Activated T-helper 2 cell treated with anti-CD3 and anti-CD28 coated beads, Interferon-gamma antibody, Interleukin-2, Interleukin-4, amounts not matched to agents 10 μg/mL and 5 μg/mL and 100 μg/mL, durations not matched to agents 14 hours and 24 hours and 36 hours (primary cell): ENCODE data around the gene THSD7A. TPM values are rescaled to one million over a fixed set of nuclear protein-coding genes. Genes with fewer than 3 reads are reported as not detected.

Experiments
- DNase-seq: peaks from one replicate; pipeline ENCODE4 v3.0.0; 2021; ENCODE audit warnings: low spot score
- H3K27ac Mint-ChIP-seq: one replicate; pipeline ENCODE4 v1.8.0; 2021; ENCODE audit warnings: mixed read lengths
- H3K27me3 Mint-ChIP-seq: one replicate; pipeline ENCODE4 v1.8.0; 2021; ENCODE audit warnings: low read depth, mixed read lengths
- H3K36me3 Mint-ChIP-seq: one replicate; pipeline ENCODE4 v1.8.0; 2021; ENCODE audit warnings: low read depth, mixed read lengths
- H3K4me1 Mint-ChIP-seq: one replicate; pipeline ENCODE4 v1.8.0; 2021; ENCODE audit warnings: low read depth, mixed read lengths
- H3K4me3 Mint-ChIP-seq: one replicate; pipeline ENCODE4 v1.8.0; 2021; ENCODE audit warnings: low read depth, mild to moderate bottlenecking, moderate library complexity, mixed read lengths
- H3K9me3 Mint-ChIP-seq: one replicate; pipeline ENCODE4 v1.8.0; 2021; ENCODE audit warnings: mixed read lengths
- intact Hi-C: fragments of 100-400 bp; cut with micrococcal nuclease; formaldehyde crosslinking; loops from one replicate; pipeline ENCODE4 v1.15.1; 2023
- total RNA-seq: library from RNA; stranded (reverse); gene quantifications from 2 replicates; pipeline ENCODE4 v1.2.3, GENCODE V29; 2022

The THSD7A gene
- total RNA-seq = not detected in 2 replicates

GRCh38 chr7:11831736-11832495 lies at the start of gene THSD7A:
Gene THSD7A, minus strand, starts transcription at chr7:11832198. Its CDS starts 252 bp downstream, at chr7:11831946.
- H3K4me3 Mint-ChIP-seq = no peak within 1 kb of the TSS
- no peak for DNase-seq
- H3K4me1 Mint-ChIP-seq = peaks cover 6% of the 10 kb centered on the region
- H3K36me3 Mint-ChIP-seq = no peaks in the 10 kb centered on the region
- H3K27ac Mint-ChIP-seq = no peak within 1 kb of the TSS
- H3K27me3 Mint-ChIP-seq = peaks cover 31% of the 10 kb centered on the region
- intact Hi-C loops = loop anchor here (10.0 kb wide), 1 partner anchor 493 kb away; no protein-coding TSS in a partner anchor
- H3K9me3 Mint-ChIP-seq = no peaks in the 10 kb centered on the region

- DNase-seq = no peak
- intact Hi-C loops = no loop called here
- H3K36me3 Mint-ChIP-seq = no peaks in the 10 kb centered on the region
- H3K4me1 Mint-ChIP-seq = no peaks in the 10 kb centered on the region
- no peaks in the 10 kb centered on the region for H3K9me3 Mint-ChIP-seq
- no peaks in the 10 kb centered on the region for H3K27me3 Mint-ChIP-seq
- H3K27ac Mint-ChIP-seq = no peak overlapping the region
- H3K4me3 Mint-ChIP-seq = no peak overlapping the region
Measured at GRCh38 chr7:11881680-11882079, 49.7 kb upstream of the THSD7A start.

GRCh38 chr7:11875635-11876034 lies 43.6 kb upstream of the THSD7A start:
- H3K4me1 Mint-ChIP-seq = no peaks in the 10 kb centered on the region
- no peak for DNase-seq
- no peaks in the 10 kb centered on the region for H3K9me3 Mint-ChIP-seq
- no peaks in the 10 kb centered on the region for H3K27me3 Mint-ChIP-seq
- no peaks in the 10 kb centered on the region for H3K36me3 Mint-ChIP-seq
- intact Hi-C loops = no loop called here
- H3K4me3 Mint-ChIP-seq = no peak overlapping the region
- no peak overlapping the region for H3K27ac Mint-ChIP-seq

- Mint-ChIP-seq H3K27me3 (no peaks in the 10 kb centered on the region), H3K9me3 (peaks cover 8% of the 10 kb centered on the region)
Measured at GRCh38 chr7:11865671-11866070, 33.7 kb upstream of the THSD7A start.

GRCh38 chr7:11858622-11859302 lies 26.8 kb upstream of the THSD7A start:
- no peaks in the 10 kb centered on the region for H3K9me3 Mint-ChIP-seq
- H3K27ac Mint-ChIP-seq = no peak overlapping the region
- no peak overlapping the region for H3K4me3 Mint-ChIP-seq
- DNase-seq = no peak
- no peaks in the 10 kb centered on the region for H3K36me3 Mint-ChIP-seq
- H3K27me3 Mint-ChIP-seq = no peaks in the 10 kb centered on the region
- intact Hi-C loops = no loop called here
- no peaks in the 10 kb centered on the region for H3K4me1 Mint-ChIP-seq

More at GRCh38 chr7:11865671-11866070, 33.7 kb upstream of the THSD7A start:
- Mint-ChIP-seq H3K36me3 (no peaks in the 10 kb centered on the region), H3K4me3 (no peak overlapping the region), H3K4me1 (no peaks in the 10 kb centered on the region), H3K27ac (no peak overlapping the region)
- DNase-seq = no peak
- intact Hi-C loops = no loop called here

GRCh38 chr7:11858026-11858425 lies 26.0 kb upstream of the THSD7A start:
- Mint-ChIP-seq H3K27ac (no peak overlapping the region), H3K36me3 (no peaks in the 10 kb centered on the region), H3K9me3 (no peaks in the 10 kb centered on the region), H3K4me3 (no peak overlapping the region), H3K4me1 (no peaks in the 10 kb centered on the region), H3K27me3 (no peaks in the 10 kb centered on the region)
- intact Hi-C loops = no loop called here
- DNase-seq = no peak

- Mint-ChIP-seq H3K27me3 (no peaks in the 10 kb centered on the region), H3K4me3 (no peak overlapping the region), H3K27ac (no peak overlapping the region), H3K4me1 (no peaks in the 10 kb centered on the region), H3K9me3 (no peaks in the 10 kb centered on the region), H3K36me3 (no peaks in the 10 kb centered on the region)
- intact Hi-C loops = no loop called here
- DNase-seq = no peak
Measured at GRCh38 chr7:11848251-11848650, 16.3 kb upstream of the THSD7A start.

- no peaks in the 10 kb centered on the region for H3K36me3 Mint-ChIP-seq
- no peaks in the 10 kb centered on the region for H3K9me3 Mint-ChIP-seq
- no peak overlapping the region for H3K27ac Mint-ChIP-seq
- H3K27me3 Mint-ChIP-seq = no peaks in the 10 kb centered on the region
- H3K4me1 Mint-ChIP-seq = no peaks in the 10 kb centered on the region
- intact Hi-C loops = no loop called here
- no peak overlapping the region for H3K4me3 Mint-ChIP-seq
- DNase-seq = no peak
Measured at GRCh38 chr7:11847336-11847735, 15.3 kb upstream of the THSD7A start.

- Mint-ChIP-seq H3K4me3 (no peak overlapping the region), H3K27me3 (no peaks in the 10 kb centered on the region), H3K9me3 (no peaks in the 10 kb centered on the region), H3K27ac (no peak overlapping the region), H3K36me3 (no peaks in the 10 kb centered on the region), H3K4me1 (no peaks in the 10 kb centered on the region)
- no peak for DNase-seq
- intact Hi-C loops = no loop called here
Measured at GRCh38 chr7:11846361-11846955, 14.5 kb upstream of the THSD7A start.

- H3K4me1 Mint-ChIP-seq = no peaks in the 10 kb centered on the region
- no peak for DNase-seq
- H3K36me3 Mint-ChIP-seq = no peaks in the 10 kb centered on the region
- H3K4me3 Mint-ChIP-seq = no peak overlapping the region
- H3K27me3 Mint-ChIP-seq = no peaks in the 10 kb centered on the region
- no peak overlapping the region for H3K27ac Mint-ChIP-seq
- intact Hi-C loops = no loop called here
- H3K9me3 Mint-ChIP-seq = no peaks in the 10 kb centered on the region
Measured at GRCh38 chr7:11843113-11843765, 11.2 kb upstream of the THSD7A start.

- Mint-ChIP-seq H3K27ac (no peak overlapping the region), H3K4me1 (no peaks in the 10 kb centered on the region), H3K27me3 (no peaks in the 10 kb centered on the region), H3K9me3 (no peaks in the 10 kb centered on the region), H3K4me3 (no peak overlapping the region), H3K36me3 (no peaks in the 10 kb centered on the region)
- DNase-seq = no peak
- intact Hi-C loops = no loop called here
Measured at GRCh38 chr7:11841657-11842056, 9.7 kb upstream of the THSD7A start.

- intact Hi-C loops = loop anchor here (10.0 kb wide), 1 partner anchor 490 kb away; no protein-coding TSS in a partner anchor
- Mint-ChIP-seq H3K27ac (no peak overlapping the region), H3K4me1 (peaks cover 6% of the 10 kb centered on the region), H3K27me3 (peaks cover 23% of the 10 kb centered on the region), H3K36me3 (no peaks in the 10 kb centered on the region), H3K9me3 (no peaks in the 10 kb centered on the region), H3K4me3 (no peak overlapping the region)
- DNase-seq = no peak
Measured at GRCh38 chr7:11835260-11835659, 3.3 kb upstream of the THSD7A start.
